Left kidney (tissue), 2 donors: ENCODE results near the gene CEACAM5. TPM values are rescaled to one million over a fixed set of nuclear protein-coding genes. Genes with fewer than 3 reads are reported as not detected.
"Not testable (repeated sequence)": the region's sequence is repeated elsewhere in the genome, so short reads cannot be mapped to it uniquely, and the experiment has no call there.

Experiments used
- DNase-seq: peaks from one replicate; pipeline ENCODE4 v3.0.0-alpha.2; 2013
- polyA plus RNA-seq: library from polyadenylated mRNA; unstranded; fragments of 120-200 nt; gene quantifications from one replicate; pipeline ENCODE4 v1.2.1, GENCODE V29; 2013; ENCODE audit not compliant: insufficient read length

Gene CEACAM5
- polyA plus RNA-seq, 1 donor, result 0.08 TPM

DNA sequence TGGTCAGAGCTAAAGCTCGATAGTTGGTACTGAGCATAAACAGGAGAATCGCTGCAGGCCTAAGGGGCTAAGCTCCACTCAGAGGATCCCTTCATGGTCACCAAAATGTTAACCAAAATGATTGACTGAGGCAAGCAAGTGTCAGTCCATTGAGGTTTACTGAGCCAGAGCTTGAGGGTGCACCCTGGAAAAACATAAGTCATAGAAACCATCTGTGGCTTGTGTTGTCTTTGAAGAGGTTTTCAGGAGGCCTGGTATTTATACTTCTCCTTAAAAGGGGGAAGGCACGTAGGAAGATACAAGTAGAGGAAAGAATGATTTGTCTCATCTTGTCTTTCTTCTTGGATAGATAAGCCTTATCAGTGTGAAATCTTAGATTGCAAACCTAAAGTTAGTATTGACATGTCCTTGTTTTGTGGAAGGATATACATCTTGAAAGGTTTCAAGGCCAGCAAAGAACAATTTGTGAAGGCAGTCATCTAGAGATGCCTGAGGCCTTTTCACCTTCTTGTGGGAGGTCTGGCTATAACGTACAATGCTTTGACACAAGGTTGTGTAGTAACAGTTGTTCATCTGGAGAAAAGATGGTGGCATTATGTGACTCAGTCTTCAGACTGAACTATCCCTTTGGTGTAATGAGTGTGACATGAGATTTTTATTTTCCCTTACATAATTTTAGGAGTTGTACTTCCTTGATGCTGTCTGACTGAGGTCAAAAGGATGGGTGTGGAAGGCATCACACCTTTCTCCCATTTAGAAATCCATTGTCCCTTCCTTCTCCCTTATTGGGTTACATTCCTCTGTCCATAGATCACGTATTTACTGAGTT is 32.2 kb downstream of the CEACAM5 start:
- DNase-seq, result no peak

DNA sequence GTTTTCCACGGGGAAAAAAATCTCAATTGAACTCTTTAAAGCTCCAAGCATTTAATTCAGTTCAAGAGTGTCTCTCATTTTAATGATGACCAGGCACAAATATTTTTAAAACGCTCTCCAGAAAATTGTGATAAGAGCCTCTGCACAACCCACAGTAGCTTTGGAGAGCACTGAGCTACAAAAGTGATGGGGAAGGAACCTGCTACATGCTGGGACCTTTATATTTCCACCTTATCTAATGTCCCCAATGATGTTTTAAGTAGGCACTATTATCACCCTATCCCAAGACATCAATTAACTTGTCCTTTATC is 32.8 kb downstream of the CEACAM5 start:
- no peak for DNase-seq

DNA sequence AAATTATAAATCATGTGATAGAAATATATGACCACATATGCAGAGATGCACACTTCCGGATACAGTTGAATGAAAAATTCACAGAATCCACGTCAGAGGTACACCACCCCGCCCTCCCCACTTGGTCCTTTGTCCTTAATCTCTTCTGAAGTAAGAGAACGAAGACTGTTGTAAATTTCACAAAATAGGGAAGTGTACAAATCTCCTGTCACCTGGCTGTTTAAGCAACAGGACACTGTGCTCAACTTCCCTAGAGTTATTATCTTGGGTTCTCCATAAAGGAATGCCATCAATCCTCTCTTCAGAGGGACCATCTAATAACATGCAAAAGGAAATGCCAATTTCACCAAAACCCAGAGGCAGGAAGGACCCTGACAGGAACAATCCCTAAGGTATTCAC is 36.4 kb downstream of the CEACAM5 start:
- no peak for DNase-seq

DNA sequence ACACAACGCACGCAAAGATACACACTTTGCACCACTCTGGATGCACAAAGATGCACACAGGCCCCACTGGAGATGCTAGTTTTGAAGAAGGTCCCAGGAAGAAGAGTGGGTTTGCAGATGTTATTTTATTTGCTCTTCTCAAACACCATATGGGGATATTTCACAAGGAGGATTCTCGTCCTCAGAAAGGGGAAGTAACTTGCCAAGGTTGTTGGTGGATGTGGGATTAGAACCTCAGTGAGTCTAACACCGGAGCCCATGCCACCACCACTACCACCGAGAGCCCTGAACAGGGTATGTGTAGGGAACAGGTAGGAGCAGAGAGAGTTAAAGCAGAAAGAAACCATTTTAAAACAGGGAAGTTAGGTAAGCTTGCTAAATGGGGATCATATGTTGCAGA is 37.3 kb downstream of the CEACAM5 start:
- DNase-seq, result no peak

DNA sequence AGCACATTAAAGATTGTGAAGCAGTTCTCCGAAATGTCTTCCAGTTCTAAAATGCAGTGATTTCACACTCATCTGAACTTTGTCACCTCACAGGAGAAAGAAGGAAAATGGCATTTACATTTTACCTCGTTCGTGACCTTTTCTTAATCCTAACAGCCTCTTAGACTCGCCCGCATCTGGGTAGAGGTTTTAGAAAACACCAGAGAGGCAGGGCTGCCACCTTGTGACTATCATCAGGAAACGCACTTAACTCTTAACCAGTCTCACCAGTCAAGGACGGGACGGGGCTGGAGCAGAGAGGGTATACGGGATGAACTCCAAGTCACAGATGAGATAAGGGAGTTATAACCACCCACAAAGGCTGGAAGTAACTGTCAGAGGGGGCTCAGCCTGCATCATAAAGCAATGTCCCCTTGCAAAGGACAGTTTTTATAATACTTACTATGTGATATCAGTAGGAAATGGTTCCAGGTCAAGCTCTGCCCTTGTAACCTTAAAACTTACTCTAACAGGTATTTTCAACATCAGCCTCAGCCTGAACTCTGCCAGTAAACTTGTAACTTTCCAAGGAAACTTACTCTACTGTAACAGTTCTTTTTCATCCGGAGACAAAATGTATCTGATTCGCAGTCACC is 38.3 kb downstream of the CEACAM5 start:
- DNase-seq, result no peak

DNA sequence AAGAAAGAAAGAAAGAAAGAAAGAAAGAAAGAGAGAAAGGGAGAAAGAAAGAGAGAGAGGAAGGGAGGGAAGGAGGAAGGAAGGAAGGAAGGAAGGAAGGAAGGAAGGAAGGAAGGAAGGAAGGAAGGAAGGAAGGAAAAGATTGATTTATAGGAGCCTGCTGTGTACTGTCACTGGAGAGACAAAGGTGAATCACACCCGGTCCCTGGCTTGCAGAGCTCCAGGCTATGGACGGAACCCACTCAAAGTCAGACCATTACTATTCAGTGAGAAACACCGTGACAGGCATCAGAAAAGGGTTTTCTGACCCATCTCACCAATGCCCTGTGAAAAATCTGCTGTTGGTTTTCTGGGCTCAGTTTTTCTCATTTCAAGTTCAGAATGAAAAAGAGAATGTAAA is 39.6 kb downstream of the CEACAM5 start:
- no peak for DNase-seq

DNA sequence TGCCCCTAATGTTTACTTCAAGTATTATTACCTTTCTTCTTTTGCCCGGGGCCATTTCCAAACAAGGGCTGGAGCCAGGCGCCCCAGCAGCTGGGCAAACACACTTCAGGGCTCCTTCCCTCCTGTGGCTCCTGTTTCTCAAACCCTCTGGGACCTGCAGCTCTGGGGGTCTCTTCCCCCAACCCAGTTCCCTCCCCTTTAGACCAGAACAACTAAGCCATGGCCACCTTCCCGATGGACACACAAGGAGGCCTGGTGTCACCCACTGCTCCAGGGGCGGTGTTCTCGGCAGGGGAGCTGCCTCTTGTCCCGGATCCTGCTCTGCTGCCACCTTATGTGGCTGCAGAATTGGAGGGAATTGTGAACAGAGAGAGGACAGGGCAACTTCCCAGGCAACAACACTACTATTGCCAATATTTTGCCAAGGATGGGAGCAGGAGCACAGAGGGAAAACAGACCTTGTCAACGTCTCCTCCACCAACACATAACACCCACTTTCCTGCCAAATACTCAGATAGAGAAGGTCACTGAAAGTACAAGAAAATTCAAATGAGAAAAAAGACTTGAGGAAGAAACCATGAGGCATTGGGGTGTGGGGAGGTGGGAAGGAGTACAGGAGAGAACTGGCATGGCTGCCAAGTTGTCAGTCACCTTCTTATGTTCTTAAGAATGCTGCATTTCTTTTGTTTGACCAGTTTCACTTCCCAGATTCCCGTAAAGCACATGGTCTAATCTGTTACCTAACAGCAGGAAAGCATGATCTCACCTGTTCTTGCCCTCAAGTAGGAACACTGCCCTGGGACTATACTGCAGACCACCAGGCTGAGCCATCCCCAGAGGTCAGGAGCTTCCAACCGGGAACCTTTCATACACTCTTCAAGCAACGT is 42.1 kb downstream of the CEACAM5 start:
- not testable (repeated sequence) for DNase-seq

DNA sequence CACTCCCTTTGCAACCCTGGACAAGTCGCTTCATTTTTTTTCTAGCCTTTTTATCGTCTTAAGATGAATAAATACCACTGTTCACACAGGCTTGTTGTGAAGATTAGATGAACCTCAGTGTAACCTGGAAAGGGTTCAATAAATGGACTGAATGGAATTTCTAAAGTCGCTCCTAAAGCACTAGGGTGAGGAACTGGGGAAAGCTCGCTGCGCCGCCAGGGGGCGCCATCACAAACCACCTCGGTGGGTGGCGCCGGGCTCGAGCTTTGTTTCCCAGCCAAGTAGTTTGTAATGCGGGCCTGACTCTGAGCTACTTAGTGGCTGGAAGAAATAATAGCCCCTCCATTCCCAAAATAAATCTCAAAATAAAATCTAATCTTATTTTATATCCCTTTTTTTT is 44.7 kb downstream of the CEACAM5 start:
- no peak for DNase-seq

DNA sequence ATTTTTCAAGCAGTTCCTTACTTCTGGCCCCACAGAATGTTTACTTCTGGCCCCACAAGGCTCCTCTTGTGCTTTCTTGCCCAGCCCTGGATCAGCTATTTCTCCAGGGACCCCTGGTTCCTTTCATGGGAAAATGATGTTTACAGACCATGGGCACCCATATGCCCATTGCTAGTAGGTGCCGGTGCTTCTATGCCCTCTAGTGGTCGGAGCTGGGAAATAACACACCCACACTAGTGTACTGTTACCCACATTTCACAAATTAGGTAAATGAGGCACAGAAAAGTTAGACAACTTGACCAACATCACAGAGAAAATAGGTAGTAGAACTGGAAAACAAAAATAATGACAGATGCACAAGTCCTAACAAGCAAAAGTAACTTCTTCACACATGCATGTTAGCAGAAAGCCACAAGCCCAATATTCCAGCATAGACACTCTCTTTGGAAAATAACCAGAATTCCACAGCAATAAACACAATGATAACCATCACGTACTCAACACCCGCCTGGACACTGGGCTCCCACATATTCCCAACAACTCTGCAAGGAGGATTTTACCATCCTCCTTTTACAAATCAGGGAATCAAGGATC is 45.6 kb downstream of the CEACAM5 start:
- no peak for DNase-seq

DNA sequence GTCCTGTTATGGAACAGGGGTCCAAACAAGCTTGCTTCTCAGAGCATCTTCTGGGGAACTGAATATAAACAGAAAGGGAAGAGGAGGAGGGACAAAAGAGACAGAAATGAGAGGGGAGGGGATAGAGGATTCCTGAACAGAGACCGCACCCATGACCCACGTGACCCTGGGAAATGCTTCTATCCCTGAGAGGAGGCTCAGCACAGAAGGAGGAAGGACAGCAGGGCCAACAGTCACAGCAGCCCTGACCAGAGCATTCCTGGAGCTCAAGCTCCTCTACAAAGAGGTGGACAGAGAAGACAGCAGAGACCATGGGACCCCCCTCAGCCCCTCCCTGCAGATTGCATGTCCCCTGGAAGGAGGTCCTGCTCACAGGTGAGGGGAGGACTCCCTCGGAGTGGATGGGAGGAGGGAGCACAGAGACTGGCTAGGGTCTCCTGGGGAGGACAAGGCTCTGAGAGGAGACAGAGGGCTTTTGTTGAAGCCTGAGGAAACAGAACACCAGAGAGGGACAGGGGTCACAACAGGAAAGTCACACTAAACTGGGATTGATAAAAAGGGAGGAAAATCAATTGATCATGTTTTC is 47.0 kb downstream of the CEACAM5 start, which contains the start of gene CEACAM6:
CEACAM6 (plus strand) TSS at position 203 of the 586 bp plus-strand sequence; CDS start at position 312, 109 bp downstream.
- no peak for DNase-seq

DNA sequence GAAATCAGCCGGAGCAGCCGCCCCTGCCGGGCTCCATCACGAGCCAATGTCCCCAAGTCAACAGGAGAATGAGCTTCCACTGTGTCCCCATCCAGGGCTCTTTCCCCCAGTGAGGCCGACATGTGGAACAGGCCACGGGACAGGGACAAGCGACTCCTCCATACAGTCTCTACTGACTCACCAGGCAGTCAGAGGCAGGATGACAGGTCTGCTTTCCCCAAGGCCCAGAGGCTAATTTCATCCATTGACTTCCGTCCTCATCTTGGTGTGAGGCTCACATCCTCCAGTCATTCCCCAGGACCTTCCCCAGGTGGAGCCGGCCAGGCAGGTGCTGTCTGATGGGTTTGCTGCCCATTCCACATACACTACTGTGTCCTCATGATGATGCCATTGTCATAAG is 50.4 kb downstream of the CEACAM5 start:
- DNase-seq, result no peak

DNA sequence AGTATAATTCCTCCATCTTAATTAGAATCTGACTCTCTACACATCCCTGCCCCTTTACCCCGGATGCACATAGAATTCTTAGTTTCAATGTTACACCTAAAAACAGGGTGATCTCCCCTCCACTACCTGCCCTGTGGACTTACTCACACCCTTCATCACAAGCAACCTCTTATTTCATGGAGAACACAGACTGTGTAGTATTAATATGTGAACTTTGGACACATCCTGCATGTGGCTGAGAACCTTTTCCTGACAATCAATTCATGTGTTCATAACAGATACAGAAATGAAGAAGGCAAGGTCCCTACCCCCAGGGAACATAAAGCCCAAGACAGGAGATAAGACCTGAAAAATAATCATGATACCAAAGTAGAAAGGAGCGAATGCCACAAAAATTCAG is 58.7 kb downstream of the CEACAM5 start:
- no peak for DNase-seq

DNA sequence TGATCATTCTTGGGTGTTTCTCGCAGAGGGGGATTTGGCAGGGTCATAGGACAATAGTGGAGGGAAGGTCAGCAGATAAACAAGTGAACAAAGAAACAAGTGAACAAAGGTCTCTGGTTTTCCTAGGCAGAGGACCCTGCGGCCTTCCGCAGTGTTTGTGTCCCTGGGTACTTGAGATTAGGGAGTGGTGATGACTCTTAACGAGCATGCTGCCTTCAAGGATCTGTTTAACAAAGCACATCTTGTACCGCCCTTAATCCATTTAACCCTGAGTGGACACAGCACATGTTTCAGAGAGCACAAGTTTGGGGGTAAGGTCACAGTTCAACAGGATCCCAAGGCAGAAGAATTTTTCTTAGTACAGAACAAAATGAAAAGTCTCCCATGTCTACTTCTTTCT is 59.7 kb downstream of the CEACAM5 start:
- DNase-seq, result not testable (repeated sequence)

DNA sequence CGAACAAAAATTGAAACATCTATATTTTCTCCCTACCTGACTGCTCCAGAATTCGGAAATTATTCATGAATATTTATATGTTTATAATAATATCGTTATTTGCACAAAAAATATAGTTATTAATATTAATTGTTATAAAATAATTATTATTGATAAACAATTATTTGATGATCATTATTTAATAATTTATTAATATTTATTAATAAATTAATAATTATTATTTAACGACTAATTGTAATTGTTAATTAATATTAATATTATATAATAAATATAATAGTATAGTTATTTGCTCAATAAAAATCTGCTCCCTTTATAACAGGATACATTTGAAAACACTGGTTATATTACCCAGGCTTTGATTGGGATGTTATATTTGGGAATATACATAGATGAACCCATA is 61.2 kb downstream of the CEACAM5 start:
- no peak for DNase-seq

DNA sequence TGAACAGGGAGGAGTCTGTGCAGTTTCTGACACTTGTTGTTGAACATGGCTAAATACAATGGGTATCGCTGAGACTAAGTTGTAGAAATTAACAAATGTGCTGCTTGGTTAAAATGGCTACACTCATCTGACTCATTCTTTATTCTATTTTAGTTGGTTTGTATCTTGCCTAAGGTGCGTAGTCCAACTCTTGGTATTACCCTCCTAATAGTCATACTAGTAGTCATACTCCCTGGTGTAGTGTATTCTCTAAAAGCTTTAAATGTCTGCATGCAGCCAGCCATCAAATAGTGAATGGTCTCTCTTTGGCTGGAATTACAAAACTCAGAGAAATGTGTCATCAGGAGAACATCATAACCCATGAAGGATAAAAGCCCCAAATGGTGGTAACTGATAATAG is 63.0 kb downstream of the CEACAM5 start:
- no peak for DNase-seq

DNA sequence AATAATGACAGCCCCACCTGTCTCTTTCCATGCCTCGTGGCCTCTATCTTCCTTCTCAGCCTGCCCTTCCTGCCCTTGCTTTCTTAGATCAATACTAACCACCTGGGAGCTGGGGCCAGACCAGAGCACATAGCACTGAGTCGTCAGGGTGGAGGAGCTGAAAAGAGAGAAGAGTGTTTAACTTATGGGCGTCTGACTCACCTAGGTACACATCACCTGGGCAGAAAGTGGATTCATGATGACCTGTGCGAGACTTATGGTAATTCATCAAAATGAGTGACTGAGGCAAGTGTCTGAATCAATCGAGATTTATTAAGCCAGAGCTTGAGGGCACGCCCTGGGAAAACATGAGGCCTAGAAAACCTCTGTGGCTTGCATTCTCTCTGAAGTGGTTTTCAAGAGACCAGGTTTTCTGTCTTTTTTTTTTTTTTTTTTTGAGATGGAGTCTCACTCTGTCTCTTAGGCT is 66.1 kb downstream of the CEACAM5 start:
- DNase-seq, result no peak

DNA sequence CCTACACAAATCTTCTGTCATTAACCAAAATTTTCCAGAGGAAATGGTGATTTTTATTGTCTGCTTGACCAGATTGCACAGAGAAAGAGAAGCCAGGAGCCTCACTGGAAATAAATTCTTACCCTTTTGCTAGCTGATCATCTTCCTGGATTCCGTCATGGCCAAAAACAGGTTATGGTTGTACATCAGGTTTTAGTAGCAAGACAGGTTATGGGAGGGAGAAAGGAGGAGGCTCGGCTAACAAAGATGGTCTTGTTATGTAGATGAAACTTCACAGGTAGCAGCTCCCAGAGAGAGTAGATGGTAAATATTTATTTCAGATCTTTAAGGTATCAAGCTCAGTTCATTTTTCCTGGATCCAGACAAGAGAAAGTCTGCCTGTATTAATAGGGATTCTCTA is 68.3 kb downstream of the CEACAM5 start:
- DNase-seq, result no peak
